Neutrophil (primary cell): ENCODE data around the gene C6orf163.
"Not testable (repeated sequence)": the region's sequence is repeated elsewhere in the genome, so short reads cannot be mapped to it uniquely, and the experiment has no call there.

ENCODE experiments used
- H3K27ac ChIP-seq: fragments of 200-600 bp; sonication (generic); 2 replicates; pipeline ENCODE4 v1.5.1; 2016; ENCODE audit warnings: mild to moderate bottlenecking, moderate library complexity
- H3K27me3 ChIP-seq: fragments of 200-600 bp; sonication (generic); 2 replicates; pipeline ENCODE4 v1.6.0; 2016; ENCODE audit warnings: mild to moderate bottlenecking
- H3K36me3 ChIP-seq: fragments of 200-600 bp; sonication (generic); 2 replicates; pipeline ENCODE4 v1.5.1; 2017
- H3K4me1 ChIP-seq, 2 experiments: fragments of 200-600 bp in 1 of 2; sonication (generic) in 1 of 2; 1 replicate in 1 of 2; 2 replicates in 1 of 2; pipeline versions ENCODE4 v1.5.1 to v1.6.1; 2013 to 2016; ENCODE audit warnings: low read depth in 1 of 2, low read length in 1 of 2, mild to moderate bottlenecking in 1 of 2, moderate library complexity in 1 of 2; ENCODE audit not compliant: control insufficient read depth in 1 of 2, insufficient read depth in 1 of 2
- H3K4me3 ChIP-seq, 2 experiments: fragments of 200-600 bp in 1 of 2; sonication (generic) in 1 of 2; 1 replicate in 1 of 2; 2 replicates in 1 of 2; pipeline ENCODE4 v1.5.1; 2013 to 2016; ENCODE audit warnings: low read depth in 1 of 2, low read length in 1 of 2, mild to moderate bottlenecking in 1 of 2, moderate library complexity in 1 of 2
- H3K9me3 ChIP-seq: fragments of 200-600 bp; sonication (generic); 2 replicates; pipeline ENCODE4 v1.5.1; 2016
- CTCF ChIP-seq: fragments of 200-600 bp; sonication (generic); IDR thresholded peaks from 2 replicates; pipeline ENCODE4 v1.5.1; 2016; ENCODE audit warnings: antibody characterized with exemption

C6orf163 gene

GRCh38 chr6:87319271-87319987 lies 25.2 kb upstream of the C6orf163 start:
- no peaks in the 10 kb centered on the region for H3K36me3 ChIP-seq
- no peak for TF ChIP-seq CTCF
- H3K4me3 ChIP-seq: no peak overlapping the region
- H3K27me3 ChIP-seq: peaks cover 5% of the 10 kb centered on the region
- H3K4me1 ChIP-seq: peaks cover 12 to 16% of the 10 kb centered on the region in 2 experiments
- no peak overlapping the region for H3K27ac ChIP-seq
- H3K9me3 ChIP-seq: no peaks in the 10 kb centered on the region

- Histone ChIP-seq H3K4me1 (peaks cover 12 to 16% of the 10 kb centered on the region in 2 experiments), H3K9me3 (no peaks in the 10 kb centered on the region), H3K4me3 (peak within 1 kb of the TSS; percentile 85 to 98), H3K27me3 (no peaks in the 10 kb centered on the region), H3K36me3 (no peaks in the 10 kb centered on the region), H3K27ac (peak within 1 kb of the TSS; percentile 75)
- TF ChIP-seq CTCF: peak; percentile 93
Measured at GRCh38 chr6:87322304-87323212, 22.1 kb upstream of the C6orf163 start, which contains the start of gene SMIM8. SMIM8 (plus strand) TSS chr6:87322588; CDS start chr6:87337032, 14,444 bp downstream.

GRCh38 chr6:87323880-87324279 lies 20.7 kb upstream of the C6orf163 start:
- H3K27ac ChIP-seq: not testable (repeated sequence)

GRCh38 chr6:87330961-87331360 lies 13.7 kb upstream of the C6orf163 start:
- no peaks in the 10 kb centered on the region for H3K9me3 ChIP-seq
- no peaks in the 10 kb centered on the region for H3K27me3 ChIP-seq
- no peaks in the 10 kb centered on the region for H3K36me3 ChIP-seq
- TF ChIP-seq CTCF: no peak
- no peak overlapping the region for H3K27ac ChIP-seq
- H3K4me3 ChIP-seq: no peak overlapping the region
- H3K4me1 ChIP-seq: peaks cover 16 to 21% of the 10 kb centered on the region in 2 experiments

More at GRCh38 chr6:87323880-87324279, 20.7 kb upstream of the C6orf163 start:
- peaks cover 12 to 16% of the 10 kb centered on the region in 2 experiments for H3K4me1 ChIP-seq
- not testable (repeated sequence) for H3K4me3 ChIP-seq, H3K36me3 ChIP-seq, H3K9me3 ChIP-seq, H3K27me3 ChIP-seq

- Histone ChIP-seq H3K27ac (peak overlapping the region; percentile 75), H3K36me3 (no peaks in the 10 kb centered on the region), H3K27me3 (no peaks in the 10 kb centered on the region), H3K4me3 (no peak overlapping the region), H3K9me3 (no peaks in the 10 kb centered on the region), H3K4me1 (peaks cover 16 to 21% of the 10 kb centered on the region in 2 experiments)
- TF ChIP-seq CTCF: no peak
Measured at GRCh38 chr6:87333033-87333432, 11.6 kb upstream of the C6orf163 start.
